ENCODE measurements around the gene TMEM106C.

DNA sequence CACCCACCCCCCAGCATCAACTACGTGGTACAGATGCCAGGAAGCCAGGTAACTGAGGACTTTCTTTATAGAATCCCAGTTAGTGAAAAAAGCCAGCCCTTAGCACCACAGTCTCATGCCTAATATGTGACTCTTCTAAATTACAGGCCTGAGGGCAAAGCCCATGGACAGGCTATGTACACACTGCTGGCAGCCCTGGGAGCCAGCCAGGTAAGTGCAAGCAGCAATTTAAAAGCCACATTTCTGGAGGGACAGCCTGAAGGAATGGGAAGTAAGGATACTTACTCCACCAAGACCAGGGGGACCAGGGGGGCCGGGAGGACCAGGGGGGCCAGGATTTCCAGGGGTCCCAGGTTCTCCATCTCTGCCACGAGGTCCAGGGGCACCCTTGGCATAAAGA lies 33.9 kb downstream of the TMEM106C start:
- TF ChIP-seq EZH2 (IDR thresholded peaks at IDR 0.05; ENCODE audit: low read length), result no peak
- TF ChIP-seq, protein P1, sequence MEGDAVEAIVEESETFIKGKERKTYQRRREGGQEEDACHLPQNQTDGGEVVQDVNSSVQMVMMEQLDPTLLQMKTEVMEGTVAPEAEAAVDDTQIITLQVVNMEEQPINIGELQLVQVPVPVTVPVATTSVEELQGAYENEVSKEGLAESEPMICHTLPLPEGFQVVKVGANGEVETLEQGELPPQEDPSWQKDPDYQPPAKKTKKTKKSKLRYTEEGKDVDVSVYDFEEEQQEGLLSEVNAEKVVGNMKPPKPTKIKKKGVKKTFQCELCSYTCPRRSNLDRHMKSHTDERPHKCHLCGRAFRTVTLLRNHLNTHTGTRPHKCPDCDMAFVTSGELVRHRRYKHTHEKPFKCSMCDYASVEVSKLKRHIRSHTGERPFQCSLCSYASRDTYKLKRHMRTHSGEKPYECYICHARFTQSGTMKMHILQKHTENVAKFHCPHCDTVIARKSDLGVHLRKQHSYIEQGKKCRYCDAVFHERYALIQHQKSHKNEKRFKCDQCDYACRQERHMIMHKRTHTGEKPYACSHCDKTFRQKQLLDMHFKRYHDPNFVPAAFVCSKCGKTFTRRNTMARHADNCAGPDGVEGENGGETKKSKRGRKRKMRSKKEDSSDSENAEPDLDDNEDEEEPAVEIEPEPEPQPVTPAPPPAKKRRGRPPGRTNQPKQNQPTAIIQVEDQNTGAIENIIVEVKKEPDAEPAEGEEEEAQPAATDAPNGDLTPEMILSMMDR (optimal IDR thresholded peaks at IDR 0.05 in 1 of 3, IDR thresholded peaks at IDR 0.05 in 1 of 3, conservative IDR thresholded peaks at IDR 0.05 in 1 of 3; ENCODE audit: extremely low read depth in 1 of 3, insufficient read depth in 2 of 3, low read length in 3 of 3), result no peak

Measured in keratinocyte (primary cell).